HG03175 (cell line): ENCODE data around the gene KRR1.
A peak's percentile ranks its signal among the peaks of the same experiment; 100 is the strongest.
"Not testable (repeated sequence)": the region's sequence is repeated elsewhere in the genome, so short reads cannot be mapped to it uniquely, and the experiment has no call there.

ENCODE experiments used
- ATAC-seq: cut with Tn5 transposase; IDR thresholded peaks from one replicate; pipeline ENCODE4 v1.9.1; 2021; ENCODE audit warnings: mild to moderate bottlenecking, moderate library complexity; ENCODE audit not compliant: unreplicated experiment

The KRR1 gene

DNA sequence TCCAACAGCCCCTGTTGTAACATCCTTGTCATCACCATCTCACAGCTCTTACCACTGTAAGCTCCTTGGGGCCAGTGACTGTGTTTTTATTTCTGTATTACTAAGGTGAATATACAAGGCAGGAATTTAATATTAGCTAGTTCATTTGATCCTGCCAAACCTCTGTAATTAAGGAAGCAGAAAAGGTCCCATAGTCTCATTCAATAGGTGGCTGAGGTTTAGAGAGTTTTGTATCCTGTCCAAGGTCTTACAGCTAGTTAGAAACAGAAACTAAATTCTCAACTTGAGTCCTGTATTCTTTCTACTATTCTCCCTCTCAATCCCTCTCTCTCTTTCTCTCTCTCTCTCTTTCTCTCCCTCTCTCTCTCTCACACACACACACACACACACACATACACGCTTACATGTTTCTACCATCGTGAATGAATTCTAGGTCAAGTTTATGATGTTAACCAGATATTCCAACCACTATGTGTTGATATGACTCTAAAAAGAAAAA, 31.4 kb downstream of the KRR1 start:
- ATAC-seq = peak; percentile 38

DNA sequence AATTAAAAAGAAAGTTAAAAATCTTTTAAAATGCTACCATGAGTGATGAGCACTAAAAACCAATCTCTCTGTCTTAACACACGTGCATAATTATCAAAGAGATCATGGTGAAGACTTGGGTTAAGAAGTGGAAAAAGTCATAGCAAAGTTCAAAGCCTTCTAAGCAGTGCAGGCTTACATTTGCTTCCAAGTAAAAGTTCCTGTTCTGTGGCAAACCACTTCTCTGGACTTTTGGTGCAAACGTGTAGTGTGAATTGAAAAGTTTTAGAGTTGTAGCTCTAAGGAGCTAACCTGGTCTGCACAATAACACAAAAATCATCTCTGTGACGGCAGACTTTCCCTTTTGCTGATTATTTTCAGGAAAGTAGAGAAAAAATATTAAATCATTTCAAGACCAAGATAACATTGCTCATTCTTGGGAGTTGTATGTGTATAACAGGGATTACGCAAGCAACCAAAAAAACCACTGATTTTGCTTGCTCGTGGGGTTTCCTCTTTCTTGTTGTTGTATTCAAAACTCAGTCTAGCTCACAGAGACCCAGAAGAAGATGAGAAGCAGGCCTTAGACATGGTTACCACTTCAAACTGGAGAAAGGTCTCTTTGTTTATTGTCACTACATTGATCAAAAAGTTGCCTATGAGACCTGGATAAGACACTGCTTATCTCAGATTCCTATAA, 33.2 kb downstream of the KRR1 start:
- ATAC-seq = no peak

- no peak for ATAC-seq
Measured at GRCh38 chr12:75477137-75477536, 34.3 kb downstream of the KRR1 start.

DNA sequence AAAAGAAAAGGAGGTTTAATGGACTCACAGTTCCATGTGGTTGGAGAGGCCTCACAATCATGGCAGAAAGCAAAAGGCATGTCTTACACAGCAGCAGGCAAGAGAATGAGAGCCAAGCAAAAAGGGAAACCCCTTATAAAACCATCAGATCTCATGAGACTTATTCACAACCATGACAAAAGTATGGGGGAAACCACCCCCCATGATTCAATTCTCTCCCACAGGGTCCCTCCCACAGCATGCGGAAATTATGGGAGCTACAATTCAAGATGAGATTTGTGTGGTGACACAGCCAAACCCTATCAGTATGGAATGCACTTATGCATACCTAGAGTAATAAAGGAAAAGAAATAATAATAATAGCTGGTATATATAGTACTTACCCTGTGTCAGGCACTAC, 35.3 kb downstream of the KRR1 start:
- ATAC-seq = no peak

- ATAC-seq = no peak
Measured at GRCh38 chr12:75474116-75474515, 37.3 kb downstream of the KRR1 start.

DNA sequence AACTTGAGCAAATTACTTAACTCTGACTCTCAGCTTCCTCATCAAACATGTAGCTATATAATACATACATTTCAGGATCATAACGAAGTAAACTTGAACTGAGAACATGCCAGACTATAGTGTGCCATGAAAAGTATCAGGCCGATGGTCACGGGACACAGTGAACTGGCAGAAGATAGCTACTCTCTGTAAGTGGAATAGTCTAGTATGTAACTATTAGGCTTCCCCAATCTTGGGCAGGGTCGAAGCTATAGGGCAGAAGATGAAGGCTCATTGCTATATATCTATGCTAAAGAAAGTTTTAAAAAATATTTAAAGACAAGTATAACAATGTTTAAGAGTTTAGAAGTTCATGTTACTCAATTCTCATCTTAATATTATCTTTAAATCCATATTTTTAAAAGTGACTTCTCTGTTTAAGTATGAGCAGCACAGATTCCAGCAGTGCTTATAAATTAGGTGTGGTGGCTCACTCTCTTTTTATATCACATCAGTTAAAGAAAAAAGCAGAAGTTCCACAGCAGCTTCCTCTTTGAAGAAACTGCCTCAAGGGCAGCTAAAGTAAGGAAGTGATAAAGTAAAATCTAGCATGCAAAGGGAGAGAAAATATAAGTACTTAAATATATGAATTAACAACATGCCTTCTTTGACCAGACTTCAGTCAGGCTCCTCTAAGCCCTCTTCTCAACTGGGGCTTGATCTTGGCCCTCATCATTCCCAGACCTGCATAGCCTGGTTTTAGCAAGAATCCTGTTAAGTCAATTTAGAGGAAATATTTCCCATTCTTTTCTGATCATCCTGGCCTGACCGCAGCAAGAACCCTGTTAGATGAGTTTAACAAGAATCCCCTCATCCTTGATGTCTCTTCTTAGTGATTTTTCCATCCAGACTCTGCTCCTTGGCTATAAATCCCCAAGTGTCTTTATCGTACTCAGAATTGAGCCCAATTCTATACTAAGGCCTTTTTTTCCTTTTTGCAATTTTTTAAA, 39.2 kb downstream of the KRR1 start:
- peak; percentile 72 for ATAC-seq

DNA sequence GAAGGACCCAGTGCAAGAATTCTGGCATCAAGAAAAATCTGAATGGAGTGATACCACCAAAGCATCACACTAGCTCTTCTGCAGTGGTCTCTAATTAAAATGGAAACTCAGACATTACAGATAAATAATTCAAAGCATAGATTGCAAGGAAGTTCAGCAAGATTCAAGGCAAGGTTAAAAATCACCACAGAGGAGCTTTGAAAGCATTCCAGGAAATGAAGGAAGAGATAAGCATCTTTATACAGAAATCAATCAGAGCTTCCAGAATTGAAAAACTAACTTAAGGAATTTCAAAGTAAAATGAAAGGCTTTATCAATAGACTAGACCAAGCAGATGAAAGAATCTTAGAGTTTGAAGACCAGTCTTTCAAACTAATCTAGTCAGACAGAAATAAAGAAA, 51.2 kb downstream of the KRR1 start:
- ATAC-seq = no peak

GRCh38 chr12:75459755-75460154, 51.7 kb downstream of the KRR1 start:
- ATAC-seq = no peak

DNA sequence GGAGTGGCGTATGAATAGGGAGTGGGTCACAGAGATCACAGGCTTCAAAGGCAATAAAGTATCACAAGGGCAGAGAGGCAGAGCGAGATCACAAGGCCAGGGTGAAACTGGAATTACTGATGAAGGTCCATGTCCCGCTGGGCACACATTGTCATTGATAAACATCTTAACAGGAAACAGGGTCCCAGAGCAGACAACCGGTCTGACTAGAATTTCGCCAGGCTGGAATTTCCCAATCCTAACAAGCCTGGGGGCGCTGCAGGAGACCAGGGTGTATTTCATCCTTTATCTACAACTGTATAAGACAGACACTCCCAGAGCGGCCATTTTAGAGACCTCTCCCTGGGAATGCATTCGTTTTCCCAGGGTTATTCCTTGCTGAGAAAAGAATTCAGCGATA, 53.5 kb downstream of the KRR1 start:
- not testable (repeated sequence) for ATAC-seq

DNA sequence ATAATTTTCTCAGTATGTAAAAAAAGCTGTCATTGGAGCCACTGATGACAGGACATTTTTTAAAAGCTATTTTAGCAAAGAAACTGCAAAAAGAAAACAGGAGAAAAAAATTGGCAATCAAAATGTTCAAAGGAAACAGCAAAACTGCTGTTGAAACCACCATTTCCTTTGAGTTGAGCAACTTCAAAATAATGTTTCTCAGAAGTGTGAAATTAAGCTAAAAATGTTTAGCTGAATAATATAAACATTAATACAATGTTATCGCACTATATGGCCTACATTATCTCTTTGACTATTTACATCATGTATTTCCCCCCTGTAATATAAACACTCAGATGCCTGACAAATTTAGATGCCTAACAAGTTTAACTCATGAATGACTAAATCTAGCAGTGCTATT, 54.2 kb downstream of the KRR1 start:
- no peak for ATAC-seq

- no peak for ATAC-seq
Measured at GRCh38 chr12:75455839-75456238, 55.6 kb downstream of the KRR1 start.

DNA sequence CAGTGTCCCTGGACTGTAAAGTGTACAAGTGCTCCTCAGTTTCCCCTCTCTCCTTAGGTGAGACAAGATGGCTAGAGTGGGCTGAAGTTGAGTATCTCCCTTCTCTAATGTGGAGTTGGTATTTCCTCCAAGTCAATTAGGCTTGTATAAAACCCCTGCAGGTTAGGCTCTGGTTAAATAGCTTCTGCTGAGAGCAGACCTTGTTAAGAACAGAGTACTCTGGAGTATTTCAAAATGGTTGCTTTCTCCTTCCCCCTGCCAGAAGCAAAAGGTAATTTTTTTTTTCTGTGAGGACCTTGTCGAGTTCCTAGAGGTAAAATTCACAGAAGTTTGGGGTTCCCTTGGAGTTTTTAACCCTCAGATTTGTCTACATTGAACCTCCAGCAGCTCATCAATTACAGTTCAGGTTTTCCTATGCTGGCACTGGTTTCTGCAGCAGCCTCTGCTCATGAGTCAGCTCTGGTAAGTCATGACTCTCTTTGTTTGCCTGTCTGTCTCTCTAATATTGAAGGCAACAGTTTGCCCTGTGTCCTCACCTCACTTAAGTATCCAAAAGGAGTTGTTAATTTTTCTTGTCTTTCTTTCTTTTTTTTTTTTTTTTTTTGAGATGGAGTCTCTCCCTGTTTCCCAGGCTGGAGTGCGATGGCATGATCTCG, 58.6 kb downstream of the KRR1 start:
- ATAC-seq = no peak

DNA sequence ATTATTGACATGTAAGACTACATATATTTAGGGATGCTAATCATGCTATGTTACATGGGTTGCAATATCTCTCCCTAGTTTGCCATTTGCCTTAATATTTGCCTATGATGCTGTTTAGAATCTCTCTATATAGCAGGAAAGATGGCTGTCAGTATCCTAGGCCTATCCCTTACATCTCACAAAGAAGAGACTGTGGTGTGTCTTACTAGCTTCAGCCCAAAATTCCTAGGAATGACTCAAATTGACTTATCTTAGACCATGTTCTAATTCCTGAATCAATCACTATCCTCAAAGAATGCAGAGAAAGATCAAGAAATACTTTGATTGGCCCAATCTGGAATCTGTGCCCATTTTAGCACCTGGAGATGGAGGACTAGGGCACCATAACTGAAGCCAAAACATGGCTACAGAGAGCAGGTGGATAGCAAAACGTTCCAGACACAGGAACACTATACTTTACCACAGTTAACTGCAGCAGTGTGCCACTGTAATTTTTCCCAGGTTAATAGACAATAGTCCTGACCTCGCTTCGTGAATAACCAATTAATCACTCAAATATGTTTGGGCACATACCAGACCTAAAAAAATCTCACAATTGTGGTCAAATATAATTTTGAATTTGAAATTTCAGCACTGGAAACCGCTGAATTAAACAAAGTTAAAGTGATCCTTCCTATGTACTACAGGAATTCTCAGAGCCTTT, 63.6 kb downstream of the KRR1 start:
- no peak for ATAC-seq

- no peak for ATAC-seq
Measured at GRCh38 chr12:75446857-75447256, 64.6 kb downstream of the KRR1 start.

DNA sequence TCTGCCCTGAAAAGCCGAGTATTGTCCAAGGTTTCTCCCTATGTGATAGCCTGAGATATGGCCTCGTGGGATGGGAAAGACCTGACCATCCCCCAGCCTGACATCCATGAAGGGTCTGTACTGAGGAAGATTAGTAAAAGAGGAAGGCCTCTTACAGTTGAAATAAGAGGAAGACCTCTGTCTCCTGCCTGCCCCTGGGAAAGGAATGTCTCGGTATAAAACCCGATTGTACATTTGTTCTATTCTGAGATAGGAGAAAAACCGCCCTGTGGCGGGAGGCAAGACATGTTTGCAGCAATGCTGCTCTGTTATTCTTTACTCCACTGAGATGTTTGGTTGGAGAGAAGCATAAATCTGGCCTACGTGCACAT, 66.3 kb downstream of the KRR1 start:
- ATAC-seq = not testable (repeated sequence)

DNA sequence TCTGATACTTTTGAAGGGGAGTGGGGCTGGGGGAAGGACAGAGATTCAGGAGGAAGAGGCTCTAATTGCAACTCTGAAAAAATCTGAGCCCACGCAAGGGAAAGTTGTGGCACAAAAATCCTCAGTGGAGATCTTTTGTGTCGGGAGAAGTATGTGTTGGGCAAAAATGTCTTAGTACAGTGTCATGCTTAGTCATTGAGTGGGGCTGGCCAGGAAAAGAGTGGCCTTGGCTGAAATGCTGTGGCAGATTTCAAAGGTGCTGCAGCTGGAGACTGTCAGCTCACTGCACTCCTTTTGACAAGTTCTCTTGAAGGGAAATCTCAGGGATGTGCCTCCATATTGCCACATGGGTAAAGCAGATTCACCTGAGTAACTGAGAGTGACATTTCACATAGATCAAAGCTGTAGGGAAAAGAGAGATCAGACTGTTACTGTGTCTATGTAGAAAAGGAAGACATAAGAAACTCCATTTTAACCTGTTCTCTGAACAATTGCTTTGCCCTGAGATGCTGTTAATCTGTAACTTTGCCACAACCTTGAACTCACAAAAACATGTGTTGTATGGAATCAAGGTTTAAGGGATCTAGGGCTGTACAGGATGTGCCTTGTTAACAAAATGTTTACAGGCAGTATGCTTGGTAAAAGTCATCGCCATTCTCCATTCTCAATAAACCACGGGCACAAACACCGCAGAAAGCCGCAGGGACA, 66.8 kb downstream of the KRR1 start:
- ATAC-seq = no peak

DNA sequence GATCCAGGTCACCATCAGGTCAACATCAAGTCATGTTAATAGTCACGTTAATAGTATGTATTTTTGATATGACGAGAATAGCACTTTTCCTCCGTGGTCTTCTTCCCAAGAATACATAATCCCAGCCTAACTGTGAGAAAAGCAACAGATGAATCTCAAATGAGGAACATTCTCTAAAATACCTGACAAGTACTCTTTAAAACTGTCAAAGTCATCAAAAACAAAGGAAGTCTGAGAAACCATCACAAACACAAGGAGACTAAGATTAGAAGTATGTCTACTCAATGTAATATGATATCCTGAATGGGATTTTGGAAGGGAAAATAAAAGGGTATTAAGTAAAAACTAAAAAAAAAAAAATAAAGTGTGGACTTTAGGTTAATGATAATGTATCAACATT, 67.7 kb downstream of the KRR1 start:
- no peak for ATAC-seq

- ATAC-seq = not testable (repeated sequence)
Measured at GRCh38 chr12:75442454-75442853, 69.0 kb downstream of the KRR1 start.

GRCh38 chr12:75441687-75442449, 69.5 kb downstream of the KRR1 start:
- ATAC-seq = not testable (repeated sequence)
